DND-41 (cell line): ENCODE measurements around the gene ARHGEF33.

ENCODE experiments used
- ATAC-seq: fragments of 200-7000 bp; cut with Tn5 transposase; 3 replicates; pipeline ENCODE4 v1.9.1; 2021; ENCODE audit warnings: low read depth; ENCODE audit not compliant: insufficient read depth
- DNase-seq: peaks from one replicate; pipeline ENCODE4 v3.0.0-alpha.2; 2020
- H2AFZ ChIP-seq: 2 replicates; pipeline ENCODE4 v1.6.0; 2012; ENCODE audit warnings: low read depth, low read length
- H3K27ac ChIP-seq: 2 replicates; pipeline ENCODE4 v1.5.1; 2012; ENCODE audit warnings: low read length, inconsistent platforms
- H3K27me3 ChIP-seq: fragments of 200-600 bp; sonication (generic); 2 replicates; pipeline ENCODE4 v1.6.0; 2012; ENCODE audit warnings: low read length, mild to moderate bottlenecking, inconsistent platforms; ENCODE audit not compliant: insufficient read depth, poor library complexity
- H3K36me3 ChIP-seq: 2 replicates; pipeline ENCODE4 v1.5.1; 2012; ENCODE audit warnings: low read length, inconsistent platforms; ENCODE audit not compliant: insufficient read depth
- H3K4me1 ChIP-seq: 2 replicates; pipeline ENCODE4 v1.5.1; 2012; ENCODE audit warnings: mild to moderate bottlenecking, low read length; ENCODE audit not compliant: insufficient read depth
- H3K4me2 ChIP-seq: 2 replicates; pipeline ENCODE4 v1.6.0; 2012; ENCODE audit warnings: mild to moderate bottlenecking, moderate library complexity, low read length, inconsistent platforms; ENCODE audit not compliant: insufficient read depth
- H3K4me3 ChIP-seq, 2 experiments: fragments of 200-600 bp in 1 of 2; shearing (Covaris generic) in 1 of 2; 2 replicates each; pipeline ENCODE4 v1.5.1; 2012 to 2016; ENCODE audit warnings: inconsistent platforms in 2 of 2, low read length in 2 of 2, mild to moderate bottlenecking in 2 of 2, low read depth in 1 of 2, moderate library complexity in 1 of 2
- H3K79me2 ChIP-seq: 2 replicates; pipeline ENCODE4 v1.6.0; 2012; ENCODE audit warnings: low read length, inconsistent platforms; ENCODE audit not compliant: insufficient read depth
- H3K9ac ChIP-seq: 2 replicates; pipeline ENCODE4 v1.6.0; 2012; ENCODE audit warnings: low read depth, mild to moderate bottlenecking, inconsistent platforms, low read length, moderate library complexity
- H3K9me3 ChIP-seq: 2 replicates; pipeline ENCODE4 v1.5.1; 2012; ENCODE audit warnings: low read length, moderate library complexity, mild to moderate bottlenecking, inconsistent platforms; ENCODE audit not compliant: insufficient read depth, severe bottlenecking
- H4K20me1 ChIP-seq: 2 replicates; pipeline ENCODE4 v1.6.0; 2012; ENCODE audit warnings: low read length; ENCODE audit not compliant: insufficient read depth
- EZH2 ChIP-seq: IDR thresholded peaks from 3 replicates; pipeline ENCODE4 v1.6.1; 2012; ENCODE audit warnings: borderline replicate concordance, low read depth, mild to moderate bottlenecking, moderate library complexity, low read length, inconsistent platforms; ENCODE audit not compliant: severe bottlenecking
- TF ChIP-seq, protein P1 (sequence below): IDR thresholded peaks from 2 replicates; pipeline ENCODE4 v1.5.1; 2012; ENCODE audit warnings: borderline replicate concordance, low read length, moderate library complexity, mild to moderate bottlenecking; ENCODE audit not compliant: poor library complexity, severe bottlenecking; ENCODE audit errors: extremely low read depth

ARHGEF33 gene

GRCh38 chr2:38947241-38948239 lies 57.9 kb downstream of the ARHGEF33 start:
- H4K20me1 ChIP-seq = no peaks in the 10 kb centered on the region
- peak; percentile 97 for ATAC-seq
- H3K79me2 ChIP-seq = no peaks in the 10 kb centered on the region
- no peak overlapping the region for H3K9ac ChIP-seq
- no peak overlapping the region for H3K4me2 ChIP-seq
- H3K27me3 ChIP-seq = no peaks in the 10 kb centered on the region
- no peak overlapping the region for H3K4me3 ChIP-seq
- H3K27ac ChIP-seq = no peak overlapping the region
- no peak overlapping the region for H2AFZ ChIP-seq
- TF ChIP-seq EZH2 = no peak
- TF ChIP-seq, protein P1, sequence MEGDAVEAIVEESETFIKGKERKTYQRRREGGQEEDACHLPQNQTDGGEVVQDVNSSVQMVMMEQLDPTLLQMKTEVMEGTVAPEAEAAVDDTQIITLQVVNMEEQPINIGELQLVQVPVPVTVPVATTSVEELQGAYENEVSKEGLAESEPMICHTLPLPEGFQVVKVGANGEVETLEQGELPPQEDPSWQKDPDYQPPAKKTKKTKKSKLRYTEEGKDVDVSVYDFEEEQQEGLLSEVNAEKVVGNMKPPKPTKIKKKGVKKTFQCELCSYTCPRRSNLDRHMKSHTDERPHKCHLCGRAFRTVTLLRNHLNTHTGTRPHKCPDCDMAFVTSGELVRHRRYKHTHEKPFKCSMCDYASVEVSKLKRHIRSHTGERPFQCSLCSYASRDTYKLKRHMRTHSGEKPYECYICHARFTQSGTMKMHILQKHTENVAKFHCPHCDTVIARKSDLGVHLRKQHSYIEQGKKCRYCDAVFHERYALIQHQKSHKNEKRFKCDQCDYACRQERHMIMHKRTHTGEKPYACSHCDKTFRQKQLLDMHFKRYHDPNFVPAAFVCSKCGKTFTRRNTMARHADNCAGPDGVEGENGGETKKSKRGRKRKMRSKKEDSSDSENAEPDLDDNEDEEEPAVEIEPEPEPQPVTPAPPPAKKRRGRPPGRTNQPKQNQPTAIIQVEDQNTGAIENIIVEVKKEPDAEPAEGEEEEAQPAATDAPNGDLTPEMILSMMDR = peak; percentile 83
- H3K36me3 ChIP-seq = no peaks in the 10 kb centered on the region
- no peaks in the 10 kb centered on the region for H3K4me1 ChIP-seq
- H3K9me3 ChIP-seq = no peaks in the 10 kb centered on the region
- peak; percentile 74 for DNase-seq

DNA sequence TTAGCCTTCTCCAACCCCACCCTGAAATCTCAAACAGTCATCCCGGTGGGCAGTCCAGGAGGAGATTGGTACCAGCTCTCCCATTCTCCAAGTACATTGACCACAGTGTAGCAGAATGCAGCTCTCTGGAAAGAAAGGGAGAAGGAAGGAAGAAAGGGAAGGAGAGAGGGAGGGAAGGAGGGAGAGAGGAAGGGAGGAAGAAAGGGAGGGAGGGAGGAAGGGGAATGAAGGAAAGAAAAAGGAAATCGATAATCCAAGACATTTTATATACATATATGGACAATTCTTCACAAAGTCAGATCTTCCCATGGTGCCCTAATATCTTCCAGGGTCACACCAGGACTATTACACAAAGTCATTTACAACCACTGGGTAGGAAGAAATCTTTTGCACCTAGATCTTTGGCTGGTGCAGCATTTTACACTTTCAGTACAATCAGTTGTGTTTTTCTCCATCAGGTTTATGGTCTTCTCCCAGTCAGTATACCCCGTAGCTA lies 58.8 kb downstream of the ARHGEF33 start:
- H3K4me2 ChIP-seq = no peak overlapping the region
- no peak for ATAC-seq
- H2AFZ ChIP-seq = no peak overlapping the region
- H3K4me1 ChIP-seq = no peaks in the 10 kb centered on the region
- no peaks in the 10 kb centered on the region for H3K9me3 ChIP-seq
- H3K9ac ChIP-seq = no peak overlapping the region
- H3K36me3 ChIP-seq = no peaks in the 10 kb centered on the region
- no peak overlapping the region for H3K27ac ChIP-seq
- TF ChIP-seq EZH2 = no peak
- TF ChIP-seq, protein P1 = no peak
- DNase-seq = no peak
- no peaks in the 10 kb centered on the region for H4K20me1 ChIP-seq
- H3K79me2 ChIP-seq = no peaks in the 10 kb centered on the region
- H3K27me3 ChIP-seq = no peaks in the 10 kb centered on the region
- H3K4me3 ChIP-seq = no peak overlapping the region

- Histone ChIP-seq H3K27me3 (no peaks in the 10 kb centered on the region), H3K9ac (no peak overlapping the region), H3K4me3 (no peak overlapping the region), H3K36me3 (no peaks in the 10 kb centered on the region), H3K4me1 (no peaks in the 10 kb centered on the region), H3K27ac (no peak overlapping the region), H4K20me1 (no peaks in the 10 kb centered on the region), H2AFZ (no peak overlapping the region), H3K9me3 (no peaks in the 10 kb centered on the region), H3K79me2 (no peaks in the 10 kb centered on the region), H3K4me2 (no peak overlapping the region)
- ATAC-seq (no peak), DNase-seq (no peak)
- TF ChIP-seq, protein P1 = no peak
- TF ChIP-seq EZH2 = no peak
These were observed 59.3 kb downstream of the ARHGEF33 start for GRCh38 chr2:38948995-38949394.
